Measurements from ENCODE around the gene EIF3D.

EIF3D gene, protein sequence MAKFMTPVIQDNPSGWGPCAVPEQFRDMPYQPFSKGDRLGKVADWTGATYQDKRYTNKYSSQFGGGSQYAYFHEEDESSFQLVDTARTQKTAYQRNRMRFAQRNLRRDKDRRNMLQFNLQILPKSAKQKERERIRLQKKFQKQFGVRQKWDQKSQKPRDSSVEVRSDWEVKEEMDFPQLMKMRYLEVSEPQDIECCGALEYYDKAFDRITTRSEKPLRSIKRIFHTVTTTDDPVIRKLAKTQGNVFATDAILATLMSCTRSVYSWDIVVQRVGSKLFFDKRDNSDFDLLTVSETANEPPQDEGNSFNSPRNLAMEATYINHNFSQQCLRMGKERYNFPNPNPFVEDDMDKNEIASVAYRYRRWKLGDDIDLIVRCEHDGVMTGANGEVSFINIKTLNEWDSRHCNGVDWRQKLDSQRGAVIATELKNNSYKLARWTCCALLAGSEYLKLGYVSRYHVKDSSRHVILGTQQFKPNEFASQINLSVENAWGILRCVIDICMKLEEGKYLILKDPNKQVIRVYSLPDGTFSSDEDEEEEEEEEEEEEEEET

DNA sequence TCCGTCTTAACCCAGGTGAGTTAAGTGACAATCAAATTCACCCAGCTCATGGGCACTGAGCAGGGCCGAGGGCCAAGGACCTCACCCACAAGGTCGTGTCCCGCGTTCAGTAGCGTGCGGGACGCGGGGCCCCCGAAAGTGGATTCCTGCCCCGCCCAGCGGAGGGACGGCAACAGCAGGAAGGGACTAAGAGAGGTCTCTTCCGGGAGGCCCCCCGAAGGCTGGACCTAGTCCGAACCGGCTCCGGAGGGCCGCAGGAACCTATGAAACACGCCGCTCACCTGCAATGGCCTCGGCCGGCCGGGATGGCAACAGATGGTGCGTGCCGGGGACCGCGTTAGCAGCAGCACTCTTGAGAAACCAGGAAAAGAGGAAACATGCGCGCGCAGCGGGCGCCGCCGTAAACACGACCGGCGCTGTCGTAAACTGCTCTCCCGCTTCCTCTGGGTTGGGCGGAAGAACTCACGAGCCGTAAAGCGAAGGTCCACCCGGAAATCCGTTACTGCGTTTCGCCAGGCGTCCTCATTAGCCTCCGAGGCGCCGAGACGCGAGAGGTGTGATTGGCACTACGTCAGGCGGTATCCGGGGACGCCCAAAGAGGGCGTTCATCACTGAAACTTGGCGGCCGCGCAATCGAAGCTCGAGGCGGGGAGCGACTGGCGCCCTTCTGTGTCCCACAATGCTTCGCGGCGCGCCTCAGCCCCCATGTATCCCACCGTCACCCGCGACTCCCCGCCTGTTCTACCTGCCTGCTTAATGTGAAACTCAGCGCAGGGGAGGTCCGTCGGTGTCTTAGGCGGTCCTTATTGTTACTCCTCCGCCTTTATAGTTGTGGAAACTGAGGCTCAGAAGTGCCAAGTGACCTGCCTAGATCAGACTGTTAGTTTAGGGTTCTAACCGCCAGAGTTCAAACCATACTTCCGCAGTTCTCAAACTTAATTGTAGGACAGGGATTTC is at the start of gene EIF3D:
Gene EIF3D, minus strand, starts transcription at position 372 of the 957 bp plus-strand sequence. CDS start 3,045 bp downstream, outside the sequence.
- DNase-seq = peak; percentile 95

GRCh38 chr22:36578619-36579018 is 49.7 kb upstream of the EIF3D start:
- DNase-seq = no peak

GRCh38 chr22:36577019-36577418 is 48.1 kb upstream of the EIF3D start:
- no peak for DNase-seq

- DNase-seq = no peak
Measured at GRCh38 chr22:36574728-36575127, 45.8 kb upstream of the EIF3D start.

GRCh38 chr22:36573815-36574363 is 44.9 kb upstream of the EIF3D start:
- no peak for DNase-seq

DNA sequence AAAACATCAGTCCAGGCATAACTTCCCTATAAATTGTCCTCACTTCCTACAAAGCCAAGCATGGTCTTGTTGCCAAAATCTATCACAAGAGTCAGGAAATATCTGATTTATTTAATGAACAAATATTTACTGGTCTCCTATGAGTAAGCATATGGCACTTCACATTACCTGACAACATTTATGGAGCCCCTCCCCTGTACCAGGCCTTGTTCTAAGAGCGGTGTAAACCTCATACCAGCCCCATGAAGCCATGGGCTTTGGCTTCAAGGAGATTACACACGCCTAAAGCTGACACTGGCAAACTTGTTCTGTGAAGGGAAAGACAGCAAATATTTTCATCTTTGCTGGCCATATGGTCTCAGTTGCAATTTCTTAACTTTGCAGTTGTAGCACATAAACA is 43.0 kb upstream of the EIF3D start:
- DNase-seq = no peak

GRCh38 chr22:36569999-36570398 is 41.0 kb upstream of the EIF3D start:
- no peak for DNase-seq

DNA sequence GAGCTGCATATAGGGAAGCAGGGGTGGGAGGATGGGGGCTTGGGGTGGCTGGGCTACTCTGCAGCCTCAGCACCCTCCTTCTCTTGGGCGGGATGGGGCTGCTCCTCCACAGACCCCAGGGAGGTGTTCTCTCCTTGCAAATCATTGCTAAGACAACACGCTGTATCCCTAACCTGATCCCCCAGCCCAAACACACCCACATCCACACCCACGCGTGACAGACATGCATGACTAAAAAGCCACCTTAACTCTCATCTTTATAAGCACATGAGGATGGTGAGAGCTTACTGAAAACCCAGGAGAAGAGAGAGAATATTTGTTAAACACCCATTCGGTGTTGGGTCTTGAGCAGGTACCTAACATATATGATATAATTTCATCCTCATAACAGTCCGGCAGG is 39.9 kb upstream of the EIF3D start:
- no peak for DNase-seq

GRCh38 chr22:36566720-36567119 is 37.8 kb upstream of the EIF3D start:
- DNase-seq = no peak

DNA sequence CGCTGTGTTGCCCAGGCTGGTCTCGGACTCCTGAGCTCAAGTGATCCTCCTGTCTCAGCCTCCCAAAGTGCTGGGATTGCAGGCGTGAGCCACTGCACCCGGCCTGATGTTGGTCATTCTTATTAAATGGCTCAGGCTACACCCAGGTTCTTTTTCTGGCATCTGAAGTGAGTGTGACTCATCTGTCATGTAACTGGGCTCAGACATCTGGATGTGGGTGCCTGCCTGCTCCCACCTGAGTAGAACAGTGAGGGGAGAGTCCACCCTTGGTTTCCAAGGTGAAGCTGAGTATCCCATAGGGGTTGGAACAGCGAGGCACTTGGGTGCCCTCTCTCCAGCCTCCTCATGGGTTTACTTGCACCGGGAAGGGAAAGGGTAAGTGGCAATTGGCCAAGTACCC is 36.7 kb upstream of the EIF3D start:
- no peak for DNase-seq

GRCh38 chr22:36565159-36565507 is 36.2 kb upstream of the EIF3D start:
- DNase-seq = no peak

DNA sequence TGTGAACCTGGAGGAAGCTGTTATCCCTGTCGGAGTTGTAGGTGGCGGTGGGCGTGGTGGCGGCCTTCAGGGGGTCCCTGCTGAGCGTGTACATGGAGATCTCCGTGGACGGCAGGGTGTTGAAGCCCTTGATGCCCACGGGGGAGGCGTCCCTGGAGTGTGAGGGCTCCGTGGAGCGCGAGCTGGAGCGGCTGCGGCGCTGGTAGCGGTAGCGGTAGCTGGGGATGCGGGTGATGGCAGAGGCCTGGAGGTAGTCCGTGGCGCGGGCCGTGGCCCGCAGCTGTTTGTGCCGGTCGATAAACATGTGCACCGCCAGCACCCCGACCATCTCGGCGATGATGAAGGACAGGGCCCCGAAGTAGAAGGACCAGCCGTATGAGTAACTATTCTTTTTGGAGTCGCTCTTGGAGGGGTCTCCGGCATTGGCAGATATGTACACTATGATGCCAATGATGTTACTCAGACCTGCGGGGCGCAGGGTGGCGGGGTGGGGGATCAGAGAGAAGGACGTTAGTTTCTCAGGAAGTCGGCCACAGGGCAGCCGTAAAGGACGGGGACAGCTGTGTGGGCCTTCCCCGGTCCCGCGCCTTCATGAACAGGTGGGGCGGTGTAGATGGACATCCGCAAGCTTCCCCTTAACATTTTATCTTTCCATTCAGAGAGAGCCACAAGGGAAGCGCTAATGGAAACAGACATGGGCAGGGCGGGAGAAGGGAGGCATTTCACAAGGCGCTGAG is 35.6 kb upstream of the EIF3D start:
- no peak for DNase-seq

- no peak for DNase-seq
Measured at GRCh38 chr22:36563898-36564297, 34.9 kb upstream of the EIF3D start.

- no peak for DNase-seq
Measured at GRCh38 chr22:36563444-36563843, 34.5 kb upstream of the EIF3D start.

DNA sequence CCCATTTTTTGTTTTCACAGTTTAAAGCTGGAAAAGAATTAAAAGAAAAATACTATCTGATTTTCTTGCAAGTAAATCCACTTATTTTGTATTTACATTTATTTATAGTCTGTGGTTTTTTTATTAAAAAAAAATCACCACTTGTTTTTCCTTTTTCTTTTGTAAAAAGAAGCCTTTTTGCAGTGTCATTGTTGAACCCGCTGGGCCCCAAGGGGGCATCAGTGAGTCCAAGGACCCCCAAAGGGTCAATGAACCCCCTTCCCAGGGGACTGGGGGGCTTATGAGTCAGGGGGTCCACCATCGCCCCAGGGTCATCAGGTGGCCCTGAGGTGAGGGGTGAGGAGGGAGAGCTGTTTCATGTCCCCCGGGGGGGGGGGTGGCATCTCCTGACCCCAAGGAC is 34.0 kb upstream of the EIF3D start:
- DNase-seq = no peak

DNA sequence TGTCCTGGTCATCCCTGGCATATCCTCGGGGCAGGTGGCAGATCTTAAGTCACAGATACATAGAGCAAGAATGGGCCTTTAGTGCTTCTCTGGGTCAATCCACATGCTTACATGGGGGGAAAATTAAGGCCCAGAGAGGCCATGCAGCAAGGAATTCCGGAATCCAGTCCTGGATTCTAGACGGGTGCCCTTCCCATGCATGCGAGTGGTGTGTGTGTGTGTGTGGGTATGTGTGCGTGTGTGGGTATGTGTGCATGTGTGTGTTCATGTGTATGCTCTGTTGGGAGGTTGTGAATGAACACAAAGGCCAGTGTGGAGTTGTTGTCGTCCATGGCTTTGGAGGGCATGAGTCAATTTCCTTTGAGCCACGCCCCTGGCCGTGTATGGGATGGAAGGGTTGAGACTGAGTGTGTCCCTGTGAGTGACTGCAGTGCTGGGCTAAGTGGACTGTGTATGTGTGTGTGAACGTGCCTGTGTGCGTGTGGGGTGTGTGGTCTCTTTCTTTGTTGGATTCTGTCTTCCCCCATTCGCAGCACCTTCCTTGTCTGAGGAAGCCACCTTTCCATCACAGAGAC is 33.4 kb upstream of the EIF3D start:
- DNase-seq = no peak

DNA sequence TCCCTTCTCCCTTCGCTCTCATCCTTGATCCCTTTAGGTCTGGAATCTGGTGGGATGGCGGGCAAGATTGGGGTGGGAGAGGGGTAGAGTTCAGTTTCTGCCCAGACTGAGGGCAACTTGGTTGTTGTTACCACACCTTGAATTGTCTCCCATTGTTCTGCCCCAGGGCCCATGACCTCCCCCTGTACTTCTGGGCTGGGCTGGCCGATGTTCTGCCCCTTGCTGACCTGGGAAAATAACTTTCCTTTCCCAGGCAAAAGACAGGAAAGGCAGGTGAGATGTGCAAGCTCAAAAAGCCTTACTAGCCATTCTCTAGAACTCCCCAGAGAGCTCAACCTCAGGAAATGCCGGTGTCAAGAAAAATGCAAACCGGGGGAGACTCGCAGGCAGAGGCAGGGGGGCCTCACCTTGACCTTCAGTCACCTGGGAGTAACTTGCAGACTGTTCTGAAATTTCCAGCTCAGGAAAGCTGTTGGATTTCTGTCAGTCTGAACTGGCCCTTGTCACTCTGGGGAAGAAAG is 32.4 kb upstream of the EIF3D start:
- DNase-seq = no peak

DNA sequence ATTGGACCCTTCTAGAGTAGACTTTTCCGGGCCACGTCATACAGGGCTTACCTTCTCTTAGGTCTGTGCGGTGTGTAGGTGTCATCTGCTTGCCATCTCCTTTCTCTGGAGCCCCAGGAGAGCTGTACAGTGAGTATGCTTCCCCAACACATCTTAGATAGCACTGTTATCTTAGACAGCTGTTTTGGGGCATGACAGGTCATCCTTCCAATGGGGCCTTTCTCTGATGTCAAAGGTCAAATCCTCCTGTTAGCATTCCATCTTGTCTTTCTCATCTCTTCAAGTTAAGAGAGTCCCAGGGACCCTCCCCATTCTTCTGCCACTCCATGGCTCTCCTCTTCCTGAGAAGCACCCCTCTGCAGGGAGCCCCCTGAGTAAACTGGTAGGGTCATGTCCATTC is 31.0 kb upstream of the EIF3D start:
- DNase-seq = no peak

GRCh38 chr22:36554098-36554497 is 25.1 kb upstream of the EIF3D start:
- no peak for DNase-seq

GRCh38 chr22:36552289-36552688 is 23.3 kb upstream of the EIF3D start:
- no peak for DNase-seq

GRCh38 chr22:36550701-36551495 is 21.9 kb upstream of the EIF3D start:
- no peak for DNase-seq
